Measurements from ENCODE around the gene KIF3B.

- no peak for TF ChIP-seq POLR2A (IDR thresholded peaks at IDR 0.05)
- no peak for TF ChIP-seq CTCF (IDR thresholded peaks at IDR 0.05)
These were observed 48.5 kb downstream of the KIF3B start for GRCh38 chr20:32325706-32326503.

All from adrenal gland (tissue), 5 donors.